Measurements from ENCODE around the gene LRRC7. TPM values are rescaled to one million over a fixed set of nuclear protein-coding genes. Genes with fewer than 3 reads are reported as not detected.

The LRRC7 gene
- total and polyA plus RNA-seq, 8 donors = 0.12 to 2.2 (median 0.90) TPM

GRCh38 chr1:69524015-69524414, 43.7 kb upstream of the LRRC7 start:
- WGBS, 2 donors = 70 to 77% methylated on average over 1 of the region's 1 CpG
- no peak for FAIRE-seq

GRCh38 chr1:69527273-69527672, 40.4 kb upstream of the LRRC7 start:
- intact Hi-C loops (cut with DNase I) = no loop called here
- Histone ChIP-seq H3K27me3 (no peaks in the 10 kb centered on the region), H3K4me1 (no peaks in the 10 kb centered on the region), H3K9me3 (no peaks in the 10 kb centered on the region), H3K4me3 (no peak overlapping the region), H3K27ac (no peak overlapping the region), H3K36me3 (no peaks in the 10 kb centered on the region)
- WGBS, 2 donors = 53 to 61% methylated on average over 2 of the region's 2 CpGs
- DNase-seq (no peak), ATAC-seq (no peak), FAIRE-seq (no peak)
- no peak for TF ChIP-seq CTCF (IDR thresholded peaks at IDR 0.05)

More at GRCh38 chr1:69524015-69524414, 43.7 kb upstream of the LRRC7 start:
- no peaks in the 10 kb centered on the region for H3K27me3 ChIP-seq
- no peak for TF ChIP-seq CTCF (IDR thresholded peaks at IDR 0.05)
- ATAC-seq = no peak
- H3K4me1 ChIP-seq = no peaks in the 10 kb centered on the region
- no peaks in the 10 kb centered on the region for H3K9me3 ChIP-seq
- no peak for DNase-seq
- H3K36me3 ChIP-seq = no peaks in the 10 kb centered on the region
- no peak overlapping the region for H3K27ac ChIP-seq
- intact Hi-C loops (cut with DNase I) = no loop called here
- no peak overlapping the region for H3K4me3 ChIP-seq

GRCh38 chr1:69528376-69528775, 39.3 kb upstream of the LRRC7 start:
- Histone ChIP-seq H3K4me3 (no peak overlapping the region), H3K36me3 (no peaks in the 10 kb centered on the region), H3K27ac (no peak overlapping the region), H3K27me3 (no peaks in the 10 kb centered on the region), H3K9me3 (no peaks in the 10 kb centered on the region), H3K4me1 (no peaks in the 10 kb centered on the region)
- ATAC-seq = no peak
- 62 to 71% methylated on average over 2 of the region's 2 CpGs for WGBS, 2 donors
- no peak for FAIRE-seq
- DNase-seq = no peak
- TF ChIP-seq CTCF (IDR thresholded peaks at IDR 0.05) = no peak
- intact Hi-C loops (cut with DNase I) = no loop called here

GRCh38 chr1:69533343-69533742, 34.4 kb upstream of the LRRC7 start:
- TF ChIP-seq CTCF (IDR thresholded peaks at IDR 0.05) = no peak
- intact Hi-C loops (cut with DNase I) = no loop called here
- ATAC-seq (no peak), DNase-seq (no peak), FAIRE-seq (no peak)
- no peaks in the 10 kb centered on the region for H3K4me1 ChIP-seq
- no peak overlapping the region for H3K27ac ChIP-seq
- WGBS, 2 donors = 42 to 60% methylated on average over 1 of the region's 1 CpG
- H3K9me3 ChIP-seq = no peaks in the 10 kb centered on the region
- H3K4me3 ChIP-seq = no peak overlapping the region
- H3K27me3 ChIP-seq = no peaks in the 10 kb centered on the region
- H3K36me3 ChIP-seq = no peaks in the 10 kb centered on the region

- 25 to 34% methylated on average over 1 of the region's 1 CpG for WGBS, 2 donors
- TF ChIP-seq CTCF (IDR thresholded peaks at IDR 0.05) = no peak
- intact Hi-C loops (cut with DNase I) = no loop called here
- FAIRE-seq (no peak), DNase-seq (no peak), ATAC-seq (no peak)
- Histone ChIP-seq H3K4me3 (no peak overlapping the region), H3K36me3 (no peaks in the 10 kb centered on the region), H3K27me3 (no peaks in the 10 kb centered on the region), H3K27ac (no peak overlapping the region), H3K9me3 (no peaks in the 10 kb centered on the region), H3K4me1 (no peaks in the 10 kb centered on the region)
Observed at GRCh38 chr1:69534829-69535228, 32.9 kb upstream of the LRRC7 start.

All from pancreas (tissue), 10 donors.